DMS153 (cell line): ENCODE data around the gene TMEM244.
"Not testable (repeated sequence)": the region's sequence is repeated elsewhere in the genome, so short reads cannot be mapped to it uniquely, and the experiment has no call there.

Source experiments
- DNase-seq: peaks from one replicate; lab custom pipeline; 2025; lab: John Stamatoyannopoulos, UW

The TMEM244 gene

DNA sequence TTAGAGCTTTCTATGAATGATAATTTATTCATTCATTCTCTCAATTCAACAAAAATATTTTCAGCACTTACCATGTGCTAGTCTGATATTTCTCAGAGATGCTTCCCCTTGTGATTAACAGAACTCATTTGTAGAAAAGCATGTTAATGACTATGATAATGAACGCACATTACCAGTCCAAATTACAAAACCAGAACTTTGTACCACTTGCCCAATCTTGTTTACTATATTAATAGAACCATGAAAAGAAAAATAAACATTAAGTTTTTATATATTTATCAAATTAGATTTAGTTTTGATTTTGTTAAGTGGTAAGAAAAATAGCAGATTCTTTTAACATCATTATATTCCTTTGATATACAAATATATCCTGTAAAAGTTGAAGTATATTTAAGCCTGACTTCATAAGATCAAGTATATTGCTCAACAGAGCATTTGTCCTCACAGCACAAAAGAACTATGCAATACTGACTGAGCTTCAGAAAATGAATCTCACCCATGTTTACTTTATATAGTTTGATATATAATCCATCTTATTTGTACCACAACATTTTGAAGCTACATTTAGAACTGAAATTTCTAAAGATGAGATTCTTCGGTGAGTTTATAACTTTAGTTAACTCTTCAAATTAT is 48.9 kb downstream of the TMEM244 start:
- no peak for DNase-seq

GRCh38 chr6:129807141-129807540 is 54.0 kb downstream of the TMEM244 start:
- not testable (repeated sequence) for DNase-seq

- not testable (repeated sequence) for DNase-seq
Measured at GRCh38 chr6:129802920-129803319, 58.2 kb downstream of the TMEM244 start.

DNA sequence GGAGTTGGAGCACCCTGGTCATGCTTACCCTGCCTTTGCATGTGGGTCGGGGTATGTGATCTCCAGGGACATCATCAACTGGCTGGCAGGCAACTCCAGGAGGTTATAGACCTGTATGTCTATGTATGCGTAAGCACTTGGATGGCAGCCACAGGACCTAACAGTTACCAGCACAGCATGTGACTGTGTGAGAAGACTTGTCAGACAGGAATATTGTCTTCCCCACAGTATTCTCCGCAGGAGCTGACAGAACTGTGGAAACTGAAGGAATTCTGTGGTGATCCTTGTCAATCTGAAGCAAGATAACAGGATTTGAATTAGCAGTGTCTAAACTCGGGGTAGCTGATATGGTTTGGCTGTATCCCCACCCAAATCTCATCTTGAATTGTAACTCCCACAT is 59.2 kb downstream of the TMEM244 start:
- DNase-seq, result no peak

DNA sequence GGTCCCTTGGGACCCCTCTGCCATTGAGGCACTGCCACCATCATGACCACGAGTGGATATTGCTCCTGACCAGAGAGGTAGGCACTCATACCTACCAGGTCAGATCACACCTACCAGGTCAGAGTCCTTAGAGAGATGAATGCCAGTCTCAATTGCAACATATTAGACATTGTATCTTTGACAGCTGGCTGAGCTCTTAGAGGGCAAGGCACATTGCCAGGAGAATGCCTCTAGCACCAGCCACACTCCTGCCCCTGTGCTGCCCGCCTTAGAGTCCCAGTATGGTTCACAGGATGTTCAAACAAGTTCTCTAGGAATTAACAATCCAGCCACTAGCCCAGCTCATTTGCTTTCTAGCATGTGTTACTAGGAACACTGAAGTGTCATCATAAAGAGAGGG is 65.9 kb downstream of the TMEM244 start:
- no peak for DNase-seq

- no peak for DNase-seq
Measured at GRCh38 chr6:129793447-129793846, 67.7 kb downstream of the TMEM244 start.

- no peak for DNase-seq
Measured at GRCh38 chr6:129792049-129792448, 69.1 kb downstream of the TMEM244 start.

- DNase-seq, result no peak
Measured at GRCh38 chr6:129790785-129791184, 70.3 kb downstream of the TMEM244 start.

GRCh38 chr6:129789974-129790373 is 71.1 kb downstream of the TMEM244 start:
- DNase-seq, result no peak

GRCh38 chr6:129787816-129788215 is 73.3 kb downstream of the TMEM244 start:
- DNase-seq, result no peak

DNA sequence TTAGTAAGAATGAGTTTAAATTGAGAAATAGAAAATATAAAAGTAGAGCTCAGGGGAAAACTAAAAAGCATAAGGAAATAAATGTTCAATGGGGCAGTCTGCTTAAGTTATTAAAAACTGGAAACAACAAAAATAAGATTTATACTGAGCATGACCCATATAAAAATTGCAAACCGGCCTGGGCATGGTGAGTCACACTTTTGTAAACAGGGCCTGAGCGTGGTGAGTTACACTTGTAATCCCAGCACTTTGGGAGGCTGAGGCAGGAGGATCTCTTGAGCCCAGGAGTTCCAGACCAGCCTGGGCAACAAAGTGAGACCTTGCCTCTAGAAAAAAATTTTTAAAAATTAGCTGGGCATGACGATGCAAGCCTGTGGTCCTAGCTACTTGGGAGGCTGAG is 74.6 kb downstream of the TMEM244 start:
- no peak for DNase-seq

GRCh38 chr6:129785756-129786135 is 75.4 kb downstream of the TMEM244 start:
- no peak for DNase-seq

DNA sequence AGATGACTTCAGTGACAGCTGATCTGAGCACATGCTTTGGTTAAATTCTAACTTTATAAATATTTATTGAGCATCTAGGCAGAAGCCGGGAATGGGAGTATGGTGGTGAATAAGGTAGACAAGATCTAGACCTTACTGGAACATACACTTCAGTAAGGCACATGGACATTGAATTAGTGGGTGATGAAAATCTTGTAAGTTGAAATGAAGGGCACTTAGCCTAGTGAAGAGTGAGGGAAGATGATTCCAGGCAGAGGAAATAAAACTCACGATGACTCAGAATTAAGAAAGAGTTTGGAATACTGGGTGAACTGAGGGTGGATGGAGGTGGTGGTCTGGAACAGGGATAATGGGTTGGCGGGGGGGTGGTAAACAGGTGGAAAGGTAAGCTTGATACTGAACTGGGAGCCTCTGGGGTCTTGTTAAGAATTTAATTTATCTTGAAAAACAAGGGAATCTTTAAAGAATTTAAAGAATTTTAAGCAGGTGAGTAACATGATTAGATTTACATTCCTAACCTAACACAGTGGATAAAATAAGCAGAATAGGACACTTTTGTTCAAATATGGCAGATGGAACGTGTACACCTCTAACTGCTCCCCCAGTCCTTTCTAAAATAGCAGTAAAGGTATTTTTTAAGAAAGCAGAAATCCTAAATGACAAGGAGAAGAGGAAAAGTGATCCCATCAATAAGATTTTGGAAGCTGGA is 75.9 kb downstream of the TMEM244 start:
- DNase-seq, result no peak
